Peyer's patch (tissue), 4 donors: Measurements from ENCODE around the gene STIM2. TPM values are rescaled to one million over a fixed set of nuclear protein-coding genes. Genes with fewer than 3 reads are reported as not detected.

Experiments used
- DNase-seq, 3 donors: peaks; one replicate each; pipeline ENCODE4 v3.0.0-alpha.2; 2017 to 2019
- H3K27ac ChIP-seq, 4 donors: fragments of 200-600 bp; sonication (generic); one replicate each; pipeline ENCODE4 v1.5.1; 2016 to 2019
- H3K27me3 ChIP-seq, 2 donors: fragments of 200-600 bp; sonication (generic); one replicate each; pipeline ENCODE4 v1.5.1; 2019
- H3K36me3 ChIP-seq, 3 donors: fragments of 200-600 bp; sonication (generic); one replicate each; pipeline ENCODE4 v1.5.1; 2016 to 2019
- H3K4me1 ChIP-seq, 4 donors: fragments of 200-600 bp; sonication (generic); one replicate each; pipeline ENCODE4 v1.5.1; 2016 to 2019
- H3K4me3 ChIP-seq, 4 donors: fragments of 200-600 bp; sonication (generic); 1 replicate in 3 of 4; 2 replicates in 1 of 4; pipeline ENCODE4 v1.5.1; 2016 to 2019; ENCODE audit warnings: mild to moderate bottlenecking in 1 of 4
- H3K9me3 ChIP-seq, 4 donors: fragments of 200-600 bp; sonication (generic); one replicate each; pipeline ENCODE4 v1.5.1; 2016 to 2019; ENCODE audit warnings: mild to moderate bottlenecking in 1 of 4
- POLR2A ChIP-seq, 2 donors: fragments of 450-650 bp; IDR thresholded peaks; one replicate each; pipeline ENCODE4 v1.5.1; 2017; ENCODE audit warnings: antibody characterized with exemption in 2 of 2, mild to moderate bottlenecking in 2 of 2, moderate library complexity in 2 of 2
- total RNA-seq, 4 donors: library from RNA; depleted of rRNA; stranded (reverse); fragments of >200 nt; gene quantifications; one replicate each; pipeline ENCODE4 v1.1.0, GENCODE V29; 2016
- TF ChIP-seq, protein P1 (sequence below), 6 experiments: fragments of 450-650 bp in 4 of 6; fragments of 200-600 bp in 2 of 6; sonication (generic) in 1 of 6; IDR thresholded peaks; one replicate each; pipeline ENCODE4 v1.5.1; 2017 to 2019; ENCODE audit warnings: antibody characterized with exemption in 6 of 6, mild to moderate bottlenecking in 3 of 6, moderate library complexity in 1 of 6

STIM2 gene
- total RNA-seq, 4 donors from 2014 or later: 35.7 to 82.5 (median 39.2) TPM

DNA sequence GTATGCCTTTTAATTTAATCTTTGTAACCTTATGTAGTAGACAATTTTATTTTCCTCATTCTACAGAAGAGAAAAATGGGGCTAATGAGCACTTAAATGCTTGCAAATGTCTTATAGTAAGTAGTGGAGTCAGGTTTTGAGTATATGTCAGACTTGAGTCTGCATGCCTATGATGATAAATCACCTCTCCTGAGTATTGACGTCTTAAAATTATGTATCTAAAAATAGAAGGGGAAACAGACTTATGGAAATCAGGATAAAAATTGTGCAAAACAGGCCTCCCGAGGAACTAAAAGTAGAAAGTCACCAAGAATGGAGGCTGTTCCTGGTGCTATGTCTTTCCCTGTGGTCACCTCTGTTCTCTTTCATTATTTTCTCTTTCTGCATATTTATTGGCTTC is 92.7 kb downstream of the STIM2 start:
- H3K4me1 ChIP-seq: no peaks in the 10 kb centered on the region
- H3K27ac ChIP-seq: no peak overlapping the region
- H3K36me3 ChIP-seq: no peaks in the 10 kb centered on the region
- no peaks in the 10 kb centered on the region for H3K9me3 ChIP-seq
- H3K4me3 ChIP-seq: no peak overlapping the region
- no peak for TF ChIP-seq POLR2A (IDR thresholded peaks at IDR 0.05)
- H3K27me3 ChIP-seq: no peaks in the 10 kb centered on the region
- DNase-seq: no peak

DNA sequence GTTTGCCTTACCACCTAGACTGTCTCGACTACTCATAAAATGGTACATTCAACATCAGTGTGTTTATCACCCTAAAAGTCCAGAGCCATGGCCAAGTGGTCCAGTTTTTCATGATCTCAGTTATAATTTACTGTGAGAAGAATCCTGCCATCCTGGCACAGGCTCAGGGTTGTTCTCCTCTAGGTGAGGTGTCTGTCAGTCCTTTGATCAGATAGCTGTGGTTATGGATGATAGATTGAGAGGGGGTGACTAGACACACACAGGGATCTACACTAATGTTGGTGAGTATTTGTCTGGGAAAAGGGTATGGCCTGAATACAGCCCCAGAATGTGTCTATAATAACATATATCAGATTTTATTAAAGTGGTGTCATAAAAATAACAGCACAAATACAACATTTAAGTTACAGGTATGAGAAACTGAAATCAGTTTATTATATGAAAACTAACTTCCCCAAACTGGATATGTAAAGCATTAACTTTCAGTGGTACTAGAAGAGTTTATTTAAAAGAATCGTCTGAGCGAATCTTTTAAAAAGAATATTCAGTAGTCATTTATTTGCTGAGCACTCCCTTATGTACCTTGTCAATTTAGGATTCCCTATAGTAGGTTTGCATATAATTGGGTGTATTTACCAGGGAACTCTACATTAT is 93.3 kb downstream of the STIM2 start:
- no peaks in the 10 kb centered on the region for H3K9me3 ChIP-seq
- H3K4me3 ChIP-seq: no peak overlapping the region
- no peaks in the 10 kb centered on the region for H3K36me3 ChIP-seq
- no peaks in the 10 kb centered on the region for H3K4me1 ChIP-seq
- no peak for TF ChIP-seq POLR2A (IDR thresholded peaks at IDR 0.05)
- TF ChIP-seq, protein P1, sequence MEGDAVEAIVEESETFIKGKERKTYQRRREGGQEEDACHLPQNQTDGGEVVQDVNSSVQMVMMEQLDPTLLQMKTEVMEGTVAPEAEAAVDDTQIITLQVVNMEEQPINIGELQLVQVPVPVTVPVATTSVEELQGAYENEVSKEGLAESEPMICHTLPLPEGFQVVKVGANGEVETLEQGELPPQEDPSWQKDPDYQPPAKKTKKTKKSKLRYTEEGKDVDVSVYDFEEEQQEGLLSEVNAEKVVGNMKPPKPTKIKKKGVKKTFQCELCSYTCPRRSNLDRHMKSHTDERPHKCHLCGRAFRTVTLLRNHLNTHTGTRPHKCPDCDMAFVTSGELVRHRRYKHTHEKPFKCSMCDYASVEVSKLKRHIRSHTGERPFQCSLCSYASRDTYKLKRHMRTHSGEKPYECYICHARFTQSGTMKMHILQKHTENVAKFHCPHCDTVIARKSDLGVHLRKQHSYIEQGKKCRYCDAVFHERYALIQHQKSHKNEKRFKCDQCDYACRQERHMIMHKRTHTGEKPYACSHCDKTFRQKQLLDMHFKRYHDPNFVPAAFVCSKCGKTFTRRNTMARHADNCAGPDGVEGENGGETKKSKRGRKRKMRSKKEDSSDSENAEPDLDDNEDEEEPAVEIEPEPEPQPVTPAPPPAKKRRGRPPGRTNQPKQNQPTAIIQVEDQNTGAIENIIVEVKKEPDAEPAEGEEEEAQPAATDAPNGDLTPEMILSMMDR (IDR thresholded peaks at IDR 0.05): no peak
- DNase-seq: no peak
- no peak overlapping the region for H3K27ac ChIP-seq
- H3K27me3 ChIP-seq: no peaks in the 10 kb centered on the region

DNA sequence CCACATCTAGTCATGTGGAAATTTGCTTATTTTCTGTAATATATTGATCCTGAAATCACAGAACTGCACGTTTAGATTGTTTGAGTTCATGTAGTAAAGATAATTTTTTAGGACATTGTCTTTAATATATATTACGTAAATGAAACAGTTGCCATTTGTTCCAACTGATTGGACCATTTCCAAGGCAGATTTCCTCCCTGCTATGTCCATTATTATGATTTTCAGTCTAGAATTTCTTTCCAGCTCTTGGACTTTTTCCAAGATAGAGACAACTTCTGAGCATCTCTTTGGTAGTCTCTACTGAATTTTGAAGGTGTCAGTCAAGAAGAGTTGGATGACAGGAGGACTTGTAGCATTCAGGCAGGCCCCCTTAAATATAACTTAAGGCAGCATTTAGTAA is 94.6 kb downstream of the STIM2 start:
- DNase-seq: no peak
- no peak overlapping the region for H3K4me3 ChIP-seq
- TF ChIP-seq, protein P1 (IDR thresholded peaks at IDR 0.05): no peak
- no peak for TF ChIP-seq POLR2A (IDR thresholded peaks at IDR 0.05)
- no peaks in the 10 kb centered on the region for H3K36me3 ChIP-seq
- H3K9me3 ChIP-seq: no peaks in the 10 kb centered on the region
- H3K27me3 ChIP-seq: no peaks in the 10 kb centered on the region
- H3K4me1 ChIP-seq: no peaks in the 10 kb centered on the region
- H3K27ac ChIP-seq: no peak overlapping the region

DNA sequence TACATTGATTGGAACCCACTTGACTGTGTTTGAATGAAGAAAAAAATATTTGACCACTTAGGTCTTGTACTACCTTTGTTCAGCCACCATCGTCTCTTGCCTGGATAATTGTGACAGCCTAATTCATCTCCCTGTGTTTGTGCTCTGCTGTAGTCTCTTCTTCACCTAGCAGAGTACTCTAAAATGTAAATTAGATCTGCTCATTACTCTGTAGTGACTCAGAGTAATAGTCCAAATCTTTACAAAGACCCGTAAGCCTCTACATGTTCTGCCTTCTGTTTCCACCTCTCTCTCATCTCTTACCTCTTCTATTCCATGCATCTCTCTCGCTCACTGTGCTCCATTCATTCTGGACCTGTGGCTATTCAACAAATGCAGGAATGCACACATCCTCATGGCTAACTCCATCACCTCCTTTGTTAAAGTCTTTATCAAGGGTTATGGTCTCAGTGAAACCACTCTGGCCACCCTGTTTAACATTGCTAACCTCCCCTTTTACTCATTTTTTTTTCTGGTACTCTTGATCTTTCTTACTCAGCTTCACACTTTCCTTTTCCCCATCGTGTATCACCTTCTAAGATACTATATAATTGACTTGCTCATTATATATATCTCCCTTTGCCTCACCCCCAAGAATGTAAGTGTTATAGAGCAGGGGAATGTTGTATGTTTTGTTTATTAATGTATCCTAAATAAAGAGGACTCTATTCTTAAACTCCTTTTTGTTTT is 98.4 kb downstream of the STIM2 start:
- H3K4me1 ChIP-seq: no peaks in the 10 kb centered on the region
- DNase-seq: no peak

DNA sequence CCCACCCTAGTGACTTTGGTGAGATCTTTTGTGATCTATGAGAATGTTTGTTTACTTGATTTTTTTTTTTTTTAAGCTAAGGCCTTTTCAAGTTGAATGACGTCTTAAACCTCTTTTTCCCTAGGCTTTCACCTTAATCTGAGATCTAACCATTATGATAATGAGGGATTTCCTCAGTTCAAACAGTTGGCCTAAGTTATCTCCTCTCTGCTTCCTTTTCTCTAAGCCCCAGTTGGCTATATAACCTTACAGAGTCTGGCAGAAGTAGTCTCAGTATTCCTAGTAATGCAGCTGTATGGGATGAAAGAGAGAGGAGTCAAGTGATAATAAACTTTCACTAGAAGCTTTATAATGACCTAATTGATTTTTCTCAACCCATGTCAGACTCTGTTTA is 99.0 kb downstream of the STIM2 start:
- Histone ChIP-seq H3K27ac (no peak overlapping the region), H3K36me3 (no peaks in the 10 kb centered on the region), H3K4me3 (no peak overlapping the region), H3K27me3 (no peaks in the 10 kb centered on the region), H3K9me3 (no peaks in the 10 kb centered on the region), H3K4me1 (no peaks in the 10 kb centered on the region)
- TF ChIP-seq, protein P1 (IDR thresholded peaks at IDR 0.05): no peak
- TF ChIP-seq POLR2A (IDR thresholded peaks at IDR 0.05): no peak
- DNase-seq: no peak

More for the DNA sequence above, 98.4 kb downstream of the STIM2 start:
- H3K27me3 ChIP-seq: no peaks in the 10 kb centered on the region
- no peak overlapping the region for H3K4me3 ChIP-seq
- H3K27ac ChIP-seq: no peak overlapping the region
- TF ChIP-seq, protein P1 (IDR thresholded peaks at IDR 0.05): no peak
- no peak for TF ChIP-seq POLR2A (IDR thresholded peaks at IDR 0.05)
- no peaks in the 10 kb centered on the region for H3K9me3 ChIP-seq
- H3K36me3 ChIP-seq: no peaks in the 10 kb centered on the region

DNA sequence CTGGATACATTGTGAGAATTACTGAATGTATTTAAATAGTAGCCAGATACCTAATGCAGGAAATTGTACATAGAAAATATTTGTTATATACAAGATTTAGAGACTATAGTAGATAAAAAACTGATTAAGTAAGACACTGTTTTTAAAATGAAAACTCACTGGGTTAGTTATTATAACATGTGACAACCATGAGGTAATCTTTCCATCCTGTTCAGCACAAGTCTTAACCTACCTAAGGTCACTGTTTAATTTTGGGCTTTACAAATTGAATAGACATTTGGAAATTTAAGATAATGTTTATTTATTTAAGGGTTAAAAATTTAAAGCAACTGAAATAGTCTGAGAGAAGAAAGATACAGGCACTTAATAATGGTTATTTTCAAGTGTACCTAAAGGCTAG is 102.1 kb downstream of the STIM2 start:
- Histone ChIP-seq H3K4me3 (no peak overlapping the region), H3K9me3 (no peaks in the 10 kb centered on the region), H3K27ac (no peak overlapping the region), H3K4me1 (no peaks in the 10 kb centered on the region), H3K27me3 (no peaks in the 10 kb centered on the region), H3K36me3 (no peaks in the 10 kb centered on the region)
- no peak for DNase-seq
- no peak for TF ChIP-seq POLR2A (IDR thresholded peaks at IDR 0.05)
- TF ChIP-seq, protein P1 (IDR thresholded peaks at IDR 0.05): no peak
